ENCODE measurements around the gene CDK5.

- TF ChIP-seq CTCF (IDR thresholded peaks at IDR 0.05 in 2 of 3, conservative IDR thresholded peaks at IDR 0.05 in 1 of 3; ENCODE audit: borderline replicate concordance in 1 of 3, insufficient read depth in 1 of 3, low read depth in 2 of 3, low read length in 2 of 3) (no peak), EZH2 (IDR thresholded peaks at IDR 0.05) (no peak), FOSL1 (IDR thresholded peaks at IDR 0.05; ENCODE audit: low read depth) (no peak), ZBTB33 (IDR thresholded peaks at IDR 0.05; ENCODE audit: extremely low read depth, insufficient replicate concordance, low read length) (no peak), ZNF274 (IDR thresholded peaks at IDR 0.05; ENCODE audit: low read depth, low read length) (no peak), RAD21 (IDR thresholded peaks at IDR 0.05; ENCODE audit: low read depth) (no peak), REST (IDR thresholded peaks at IDR 0.05; ENCODE audit: low read depth) (no peak), POLR2A (IDR thresholded peaks at IDR 0.05; ENCODE audit: borderline replicate concordance, extremely low read depth, insufficient read depth, insufficient read length) (no peak), CEBPB (IDR thresholded peaks at IDR 0.05; ENCODE audit: low read depth) (no peak), POLR2AphosphoS5 (IDR thresholded peaks at IDR 0.05; ENCODE audit: low read depth, low read length) (no peak), JUND (IDR thresholded peaks at IDR 0.05) (no peak), ATF3 (IDR thresholded peaks at IDR 0.05) (no peak)
Measured at GRCh38 chr7:151010037-151010306, 47.7 kb downstream of the CDK5 start.

Data from HCT116 (cell line).